Suprapubic skin (tissue), 4 donors: Measurements from ENCODE around the gene GPD1L.

Source experiments
- POLR2A ChIP-seq, 2 donors: fragments of 450-650 bp; IDR thresholded peaks; one replicate each; pipeline ENCODE4 v1.6.1; 2017; ENCODE audit warnings: antibody characterized with exemption in 2 of 2, mild to moderate bottlenecking in 2 of 2, moderate library complexity in 2 of 2
- POLR2AphosphoS5 ChIP-seq, 3 donors: sonication (generic); formaldehyde crosslinking; IDR thresholded peaks; one replicate each; pipeline ENCODE4 v1.6.1; 2017; ENCODE audit warnings: antibody characterized with exemption in 3 of 3
- TF ChIP-seq, protein P1 (sequence below), 2 donors: fragments of 200-600 bp in 1 of 2; fragments of 450-650 bp in 1 of 2; sonication (generic) in 1 of 2; IDR thresholded peaks; one replicate each; pipeline ENCODE4 v1.5.1; 2016 to 2019; ENCODE audit warnings: antibody characterized with exemption in 2 of 2, mild to moderate bottlenecking in 1 of 2, moderate library complexity in 1 of 2

DNA sequence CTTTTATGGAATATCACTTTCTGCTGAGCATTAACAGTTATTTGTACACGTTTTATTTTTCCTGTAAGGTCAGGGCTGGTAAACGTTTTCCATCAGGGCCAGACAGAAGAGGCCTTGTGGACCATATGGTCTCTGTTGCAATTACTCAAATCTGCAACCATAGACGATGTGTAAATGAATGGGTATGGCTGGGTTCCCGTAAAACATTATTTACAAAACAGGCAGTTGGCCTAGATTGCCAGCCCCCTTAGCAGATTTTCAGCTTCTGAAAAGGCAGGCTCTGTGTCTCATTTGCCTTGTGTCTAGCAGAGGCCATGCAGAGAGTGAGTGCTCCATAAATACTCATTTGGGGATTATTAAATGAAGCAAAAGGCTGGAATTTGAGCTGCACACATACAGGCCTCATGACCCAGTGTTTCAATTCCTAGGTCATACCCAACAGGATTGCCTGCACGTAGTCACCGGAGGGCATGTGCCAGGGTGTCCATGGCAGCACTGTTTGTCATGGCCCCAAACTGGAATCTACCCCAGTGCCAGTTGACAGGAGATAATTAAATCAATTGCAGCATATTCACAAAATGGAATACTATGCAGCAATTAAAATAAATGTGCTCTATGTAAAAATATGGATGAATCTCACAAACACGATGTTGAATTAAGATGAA is 51.3 kb downstream of the GPD1L start:
- TF ChIP-seq POLR2AphosphoS5 (IDR thresholded peaks at IDR 0.05) (no peak), POLR2A (IDR thresholded peaks at IDR 0.05) (no peak)
- TF ChIP-seq, protein P1, sequence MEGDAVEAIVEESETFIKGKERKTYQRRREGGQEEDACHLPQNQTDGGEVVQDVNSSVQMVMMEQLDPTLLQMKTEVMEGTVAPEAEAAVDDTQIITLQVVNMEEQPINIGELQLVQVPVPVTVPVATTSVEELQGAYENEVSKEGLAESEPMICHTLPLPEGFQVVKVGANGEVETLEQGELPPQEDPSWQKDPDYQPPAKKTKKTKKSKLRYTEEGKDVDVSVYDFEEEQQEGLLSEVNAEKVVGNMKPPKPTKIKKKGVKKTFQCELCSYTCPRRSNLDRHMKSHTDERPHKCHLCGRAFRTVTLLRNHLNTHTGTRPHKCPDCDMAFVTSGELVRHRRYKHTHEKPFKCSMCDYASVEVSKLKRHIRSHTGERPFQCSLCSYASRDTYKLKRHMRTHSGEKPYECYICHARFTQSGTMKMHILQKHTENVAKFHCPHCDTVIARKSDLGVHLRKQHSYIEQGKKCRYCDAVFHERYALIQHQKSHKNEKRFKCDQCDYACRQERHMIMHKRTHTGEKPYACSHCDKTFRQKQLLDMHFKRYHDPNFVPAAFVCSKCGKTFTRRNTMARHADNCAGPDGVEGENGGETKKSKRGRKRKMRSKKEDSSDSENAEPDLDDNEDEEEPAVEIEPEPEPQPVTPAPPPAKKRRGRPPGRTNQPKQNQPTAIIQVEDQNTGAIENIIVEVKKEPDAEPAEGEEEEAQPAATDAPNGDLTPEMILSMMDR (IDR thresholded peaks at IDR 0.05) = no peak
